ENCODE results near the gene CDKN3. TPM values are rescaled to one million over a fixed set of nuclear protein-coding genes. Genes with fewer than 3 reads are reported as not detected.

The CDKN3 gene
- polyA plus RNA-seq, 3 donors, result 0.45 to 1.8 (median 0.65) TPM

DNA sequence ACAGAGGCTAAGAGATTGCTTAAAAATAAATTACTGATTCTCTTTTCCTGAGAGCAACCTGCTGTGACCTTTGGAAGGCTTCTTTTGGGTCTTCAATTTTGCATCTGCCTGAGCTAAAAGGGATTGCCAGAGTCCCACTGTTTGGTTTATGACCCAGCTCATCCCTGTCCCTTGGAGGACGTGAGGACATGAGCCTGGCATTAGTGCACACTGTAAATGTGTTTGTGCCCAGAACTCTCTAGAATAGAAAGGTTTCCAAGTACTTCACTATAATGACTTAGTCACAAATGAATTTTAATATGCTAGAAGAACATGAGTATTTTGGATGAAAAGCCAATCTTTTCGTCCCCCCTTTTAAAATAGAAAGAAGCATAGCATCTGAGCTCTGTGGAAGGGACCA is 47.1 kb upstream of the CDKN3 start:
- Mint-ChIP-seq H3K4me3 (no peak overlapping the region), H3K27me3 (ENCODE audit: low read depth in 3 of 3) (peaks cover 1 to 9% (median 7%) of the 10 kb centered on the region in 3 donors), H3K9me3 (peaks cover 0 to 1% (median 0%) of the 10 kb centered on the region in 7 donors), H3K36me3 (no peaks in the 10 kb centered on the region), H3K4me1 (peaks cover 22% of the 10 kb centered on the region), H3K27ac (no peak overlapping the region)
- WGBS (ENCODE audit: insufficient coverage), result no CpG with 5 or more reads among the region's 2 CpGs
- H3K9me3 ChIP-seq (replicated peaks in 1 of 2; ENCODE audit: control insufficient read depth in 1 of 2, insufficient read depth in 1 of 2, low read length in 2 of 2), result no peaks in the 10 kb centered on the region
- H3K36me3 ChIP-seq (replicated peaks in 1 of 2; ENCODE audit: control insufficient read depth in 1 of 2, insufficient read depth in 2 of 2, low read length in 2 of 2), result no peaks in the 10 kb centered on the region
- H3K4me2 ChIP-seq (replicated peaks; ENCODE audit: extremely low read depth, low read length, poor library complexity, severe bottlenecking), result no peak overlapping the region
- no peak overlapping the region for H3K4me3 ChIP-seq (replicated peaks in 1 of 3; ENCODE audit: low read depth in 2 of 3, low read length in 3 of 3)
- H3K4me1 ChIP-seq (ENCODE audit: control insufficient read depth in 1 of 2, insufficient read depth in 2 of 2, low read length in 2 of 2), result peaks cover 14 to 15% of the 10 kb centered on the region in 2 donors
- no peaks in the 10 kb centered on the region for H4K20me1 ChIP-seq (ENCODE audit: insufficient read depth, low read length)
- intact Hi-C loops (cut with micrococcal nuclease), result loop anchor here (5.0 kb wide), 2 partner anchors 812 to 1052 kb away; no protein-coding TSS in a partner anchor
- no peak for DNase-seq
- peaks cover 0 to 6% of the 10 kb centered on the region in 2 donors for H3K27me3 ChIP-seq (ENCODE audit: control insufficient read depth in 2 of 2, insufficient read depth in 2 of 2, low read length in 2 of 2)
- no peaks in the 10 kb centered on the region for H3K79me2 ChIP-seq (ENCODE audit: insufficient read depth, low read length)
- H3K9ac ChIP-seq (ENCODE audit: insufficient read depth, low read length, poor library complexity, severe bottlenecking), result no peak overlapping the region
- H2AFZ ChIP-seq (ENCODE audit: insufficient read depth, low read depth, low read length, poor library complexity, severe bottlenecking), result peak overlapping the region; percentile 65
- TF ChIP-seq, protein P1, sequence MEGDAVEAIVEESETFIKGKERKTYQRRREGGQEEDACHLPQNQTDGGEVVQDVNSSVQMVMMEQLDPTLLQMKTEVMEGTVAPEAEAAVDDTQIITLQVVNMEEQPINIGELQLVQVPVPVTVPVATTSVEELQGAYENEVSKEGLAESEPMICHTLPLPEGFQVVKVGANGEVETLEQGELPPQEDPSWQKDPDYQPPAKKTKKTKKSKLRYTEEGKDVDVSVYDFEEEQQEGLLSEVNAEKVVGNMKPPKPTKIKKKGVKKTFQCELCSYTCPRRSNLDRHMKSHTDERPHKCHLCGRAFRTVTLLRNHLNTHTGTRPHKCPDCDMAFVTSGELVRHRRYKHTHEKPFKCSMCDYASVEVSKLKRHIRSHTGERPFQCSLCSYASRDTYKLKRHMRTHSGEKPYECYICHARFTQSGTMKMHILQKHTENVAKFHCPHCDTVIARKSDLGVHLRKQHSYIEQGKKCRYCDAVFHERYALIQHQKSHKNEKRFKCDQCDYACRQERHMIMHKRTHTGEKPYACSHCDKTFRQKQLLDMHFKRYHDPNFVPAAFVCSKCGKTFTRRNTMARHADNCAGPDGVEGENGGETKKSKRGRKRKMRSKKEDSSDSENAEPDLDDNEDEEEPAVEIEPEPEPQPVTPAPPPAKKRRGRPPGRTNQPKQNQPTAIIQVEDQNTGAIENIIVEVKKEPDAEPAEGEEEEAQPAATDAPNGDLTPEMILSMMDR (IDR thresholded peaks at IDR 0.05), result no peak
- no peak overlapping the region for H3K27ac ChIP-seq (ENCODE audit: low read depth in 1 of 2, low read length in 2 of 2)

DNA sequence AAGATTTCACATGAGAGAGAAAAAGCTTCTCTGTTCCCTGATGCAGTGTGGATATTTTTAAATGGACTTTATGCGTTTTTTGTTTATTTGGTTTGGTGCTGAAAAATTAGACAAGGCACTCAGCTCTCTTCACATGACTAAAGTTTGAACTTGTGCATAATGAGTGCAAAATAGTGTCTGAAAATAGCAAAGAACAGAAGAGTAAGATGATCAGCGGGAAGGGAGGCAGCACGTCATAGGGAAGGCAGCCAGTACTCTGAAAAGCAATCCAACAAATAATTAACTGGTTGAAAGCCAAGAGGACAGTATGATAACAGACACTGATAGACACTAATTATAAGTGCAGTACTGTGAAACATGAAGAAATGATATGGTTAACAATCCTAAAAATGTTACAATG is 46.6 kb upstream of the CDKN3 start:
- no CpG with 5 or more reads among the region's 3 CpGs for WGBS (ENCODE audit: insufficient coverage)
- H3K4me3 ChIP-seq (replicated peaks in 1 of 3; ENCODE audit: low read depth in 2 of 3, low read length in 3 of 3), result no peak overlapping the region
- H3K27me3 ChIP-seq (ENCODE audit: control insufficient read depth in 2 of 2, insufficient read depth in 2 of 2, low read length in 2 of 2), result peaks cover 0 to 6% of the 10 kb centered on the region in 2 donors
- no peak overlapping the region for H3K4me2 ChIP-seq (replicated peaks; ENCODE audit: extremely low read depth, low read length, poor library complexity, severe bottlenecking)
- no peaks in the 10 kb centered on the region for H3K79me2 ChIP-seq (ENCODE audit: insufficient read depth, low read length)
- H3K36me3 Mint-ChIP-seq, result no peaks in the 10 kb centered on the region
- no peak overlapping the region for H3K9ac ChIP-seq (ENCODE audit: insufficient read depth, low read length, poor library complexity, severe bottlenecking)
- H3K9me3 ChIP-seq (replicated peaks in 1 of 2; ENCODE audit: control insufficient read depth in 1 of 2, insufficient read depth in 1 of 2, low read length in 2 of 2), result no peaks in the 10 kb centered on the region
- no peak overlapping the region for H3K27ac ChIP-seq (ENCODE audit: low read depth in 1 of 2, low read length in 2 of 2)
- no peak overlapping the region for H3K27ac Mint-ChIP-seq
- H4K20me1 ChIP-seq (ENCODE audit: insufficient read depth, low read length), result no peaks in the 10 kb centered on the region
- peaks cover 0 to 1% (median 0%) of the 10 kb centered on the region in 7 donors for H3K9me3 Mint-ChIP-seq
- no peaks in the 10 kb centered on the region for H3K36me3 ChIP-seq (replicated peaks in 1 of 2; ENCODE audit: control insufficient read depth in 1 of 2, insufficient read depth in 2 of 2, low read length in 2 of 2)
- peaks cover 14 to 15% of the 10 kb centered on the region in 2 donors for H3K4me1 ChIP-seq (ENCODE audit: control insufficient read depth in 1 of 2, insufficient read depth in 2 of 2, low read length in 2 of 2)
- no peak overlapping the region for H2AFZ ChIP-seq (ENCODE audit: insufficient read depth, low read depth, low read length, poor library complexity, severe bottlenecking)
- peaks cover 1 to 9% (median 6%) of the 10 kb centered on the region in 3 donors for H3K27me3 Mint-ChIP-seq (ENCODE audit: low read depth in 3 of 3)
- peaks cover 23% of the 10 kb centered on the region for H3K4me1 Mint-ChIP-seq
- no peak overlapping the region for H3K4me3 Mint-ChIP-seq
- TF ChIP-seq, protein P1 (IDR thresholded peaks at IDR 0.05), result no peak
- intact Hi-C loops (cut with micrococcal nuclease), result no loop called here
- DNase-seq, result no peak
